SIG-M5 (cell line): ENCODE measurements around the gene ZC3H18.

Source experiments
- DNase-seq: peaks from one replicate; lab custom pipeline; 2025; lab: John Stamatoyannopoulos, UW

The ZC3H18 gene

GRCh38 chr16:88581033-88581432, 10.8 kb downstream of the ZC3H18 start:
- no peak for DNase-seq

- no peak for DNase-seq
Measured at GRCh38 chr16:88582912-88583575, 12.8 kb downstream of the ZC3H18 start.

- DNase-seq: no peak
Measured at GRCh38 chr16:88584676-88585075, 14.5 kb downstream of the ZC3H18 start.

- no peak for DNase-seq
Measured at GRCh38 chr16:88585269-88585668, 15.1 kb downstream of the ZC3H18 start.

- DNase-seq: no peak
Measured at GRCh38 chr16:88585927-88586581, 15.9 kb downstream of the ZC3H18 start.

GRCh38 chr16:88588148-88588547, 17.9 kb downstream of the ZC3H18 start:
- no peak for DNase-seq

- DNase-seq: no peak
Measured at GRCh38 chr16:88588754-88589153, 18.6 kb downstream of the ZC3H18 start.

- DNase-seq: no peak
Measured at GRCh38 chr16:88589441-88589840, 19.2 kb downstream of the ZC3H18 start.

GRCh38 chr16:88591577-88592021, 21.4 kb downstream of the ZC3H18 start:
- DNase-seq: peak; percentile 44

- DNase-seq: no peak
Measured at GRCh38 chr16:88593061-88593460, 22.9 kb downstream of the ZC3H18 start.

GRCh38 chr16:88593489-88593888, 23.3 kb downstream of the ZC3H18 start:
- no peak for DNase-seq

- no peak for DNase-seq
Measured at GRCh38 chr16:88593910-88594309, 23.7 kb downstream of the ZC3H18 start.

- DNase-seq: no peak
Measured at GRCh38 chr16:88595101-88595500, 24.9 kb downstream of the ZC3H18 start.

- DNase-seq: no peak
Measured at GRCh38 chr16:88595921-88596320, 25.7 kb downstream of the ZC3H18 start.

GRCh38 chr16:88596483-88596882, 26.3 kb downstream of the ZC3H18 start:
- no peak for DNase-seq

- no peak for DNase-seq
Measured at GRCh38 chr16:88597856-88598491, 27.8 kb downstream of the ZC3H18 start.

- DNase-seq: no peak
Measured at GRCh38 chr16:88599092-88599733, 29.0 kb downstream of the ZC3H18 start.

GRCh38 chr16:88599825-88600538, 29.8 kb downstream of the ZC3H18 start:
- no peak for DNase-seq

GRCh38 chr16:88600539-88600896, 30.3 kb downstream of the ZC3H18 start:
- DNase-seq: no peak

- DNase-seq: no peak
Measured at GRCh38 chr16:88601313-88602036, 31.3 kb downstream of the ZC3H18 start.

- DNase-seq: no peak
Measured at GRCh38 chr16:88602091-88602490, 31.9 kb downstream of the ZC3H18 start.
